Activated gamma-delta T cell treated with anti-CD3 and anti-CD28 coated beads, Interleukin-2, amount 50 U/mL, for 16 hours (primary cell): ENCODE results near the gene TSEN15.
"Not testable (repeated sequence)": the region's sequence is repeated elsewhere in the genome, so short reads cannot be mapped to it uniquely, and the experiment has no call there.

Source experiments
- DNase-seq: peaks from one replicate; pipeline ENCODE4 v3.0.0-alpha.2; 2020; ENCODE audit warnings: low read depth

The TSEN15 gene

GRCh38 chr1:184053881-184054280 is 2.4 kb downstream of the TSEN15 start:
- no peak for DNase-seq

- no peak for DNase-seq
These were observed 5.5 kb downstream of the TSEN15 start for GRCh38 chr1:184056921-184057555.

DNA sequence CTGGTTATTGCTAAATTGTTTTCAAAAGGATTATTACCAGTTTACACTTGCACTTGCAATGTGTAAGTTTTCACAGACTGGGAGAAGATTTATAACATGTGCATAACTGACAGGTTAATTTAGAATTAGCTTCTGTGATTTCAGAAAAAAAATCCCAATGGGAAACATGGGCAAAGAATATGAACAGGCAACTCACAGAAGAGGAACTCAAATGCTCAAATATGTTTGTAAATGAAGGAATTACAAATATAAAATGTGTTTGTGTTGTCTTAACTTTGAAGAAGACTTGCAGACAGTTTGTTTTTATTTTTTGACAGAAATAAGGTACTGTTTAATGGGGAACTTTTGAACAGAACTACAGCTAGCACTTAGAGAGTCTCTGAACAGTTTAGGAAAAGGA is 8.4 kb downstream of the TSEN15 start:
- DNase-seq: no peak

DNA sequence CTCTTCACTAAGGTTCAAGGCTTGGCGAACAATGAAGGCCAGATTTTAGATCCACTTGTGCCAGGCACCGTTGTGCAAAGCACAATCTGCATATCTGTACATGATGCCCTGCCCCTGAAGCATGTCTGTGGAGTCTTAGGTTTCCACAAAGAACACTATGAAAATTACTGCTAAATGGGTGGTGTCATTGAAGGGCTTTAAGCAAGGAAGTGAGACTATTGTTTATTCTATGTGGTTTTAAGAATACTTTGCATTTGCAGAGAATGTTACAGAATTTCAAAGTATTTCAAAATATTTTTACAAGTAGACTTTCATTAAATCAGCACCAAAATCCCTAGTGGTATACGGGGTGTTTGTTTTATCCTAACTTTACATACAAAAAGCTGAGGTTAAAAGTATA is 8.8 kb downstream of the TSEN15 start:
- no peak for DNase-seq

DNA sequence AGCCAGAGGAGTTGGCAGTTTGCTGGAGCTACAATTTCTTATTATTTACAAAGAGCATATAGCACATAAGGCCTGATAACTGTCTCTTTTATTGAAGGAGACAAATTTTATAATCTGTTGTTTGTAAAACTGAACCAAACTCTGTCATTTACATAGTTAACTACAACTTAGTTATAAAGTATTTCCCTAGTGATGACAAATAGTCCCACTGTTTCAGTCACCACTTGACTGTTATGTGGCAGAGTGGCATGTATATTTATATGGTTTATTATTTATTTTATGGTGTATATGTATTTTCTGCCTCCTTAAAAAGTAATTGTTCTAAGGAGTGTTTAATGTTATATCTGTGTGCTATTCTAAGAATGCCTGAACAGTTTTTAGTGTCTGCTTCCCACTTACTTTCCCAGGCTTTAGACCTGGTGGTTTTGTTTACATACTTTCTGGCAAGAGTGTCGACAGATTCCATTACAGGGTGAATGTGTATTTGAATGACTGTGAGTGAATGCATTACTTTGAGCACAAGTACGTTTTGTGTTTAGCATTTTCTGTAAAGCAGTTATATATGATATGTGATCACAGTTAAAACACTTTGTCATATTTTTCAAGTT is 10.0 kb downstream of the TSEN15 start:
- DNase-seq: no peak

GRCh38 chr1:184062640-184063286 is 11.2 kb downstream of the TSEN15 start:
- no peak for DNase-seq

DNA sequence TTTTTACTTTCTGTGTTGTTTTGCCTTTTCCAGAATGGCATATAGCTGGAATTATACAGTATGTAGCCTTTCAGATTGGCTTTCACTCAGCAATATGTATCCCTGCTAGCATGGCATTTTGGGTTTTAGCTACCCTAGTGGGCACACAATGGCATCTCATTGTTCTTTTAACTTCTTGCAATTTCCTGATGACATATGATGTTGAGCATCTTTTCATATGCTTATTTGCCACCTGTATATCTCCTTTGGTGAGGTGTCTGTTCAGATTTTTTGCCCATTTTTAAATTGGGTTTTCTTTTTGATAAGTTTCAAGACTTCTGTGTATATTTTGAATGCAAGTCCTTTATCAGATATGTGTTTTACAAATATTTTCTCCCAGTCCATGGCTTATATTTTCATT is 14.0 kb downstream of the TSEN15 start:
- DNase-seq: no peak

DNA sequence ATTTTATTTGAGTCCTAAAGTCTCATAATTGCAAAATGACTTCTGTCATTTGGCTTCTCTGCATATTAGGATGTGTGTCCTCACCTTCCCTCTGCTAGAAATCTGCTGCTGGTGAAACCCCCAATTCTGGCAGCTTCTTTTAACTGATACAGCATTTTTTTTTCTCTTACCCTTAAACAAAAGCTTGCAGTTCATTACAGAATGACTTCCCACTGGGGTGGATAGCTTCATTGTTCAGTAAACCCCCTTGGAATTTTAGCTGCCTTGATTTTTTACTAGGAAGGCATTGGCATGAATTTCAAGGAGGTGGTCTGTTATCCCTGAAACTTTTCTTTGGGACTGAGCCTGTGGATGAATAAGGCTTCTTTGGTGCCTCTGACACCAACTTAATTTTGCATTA is 16.8 kb downstream of the TSEN15 start:
- DNase-seq: no peak

DNA sequence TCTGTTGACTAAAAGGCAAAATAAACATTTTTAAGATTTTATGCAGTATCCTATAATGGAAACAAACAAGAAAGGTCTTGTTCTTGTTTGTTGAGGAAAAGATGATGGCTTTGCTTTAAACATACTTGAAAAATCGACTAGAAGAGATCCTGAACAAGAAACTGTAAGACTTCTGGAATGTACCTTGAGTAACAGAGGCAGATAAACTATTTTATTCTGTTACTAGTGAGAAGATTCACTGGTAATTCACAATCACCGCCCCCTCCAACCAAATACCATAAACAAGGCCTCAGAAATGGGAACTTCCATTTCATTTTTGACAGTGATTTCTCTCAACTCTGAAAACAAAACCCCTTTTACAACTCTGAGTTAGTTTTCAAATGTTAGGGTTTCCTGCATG is 18.1 kb downstream of the TSEN15 start:
- no peak for DNase-seq

- no peak for DNase-seq
These were observed 20.8 kb downstream of the TSEN15 start for GRCh38 chr1:184072376-184072775.

DNA sequence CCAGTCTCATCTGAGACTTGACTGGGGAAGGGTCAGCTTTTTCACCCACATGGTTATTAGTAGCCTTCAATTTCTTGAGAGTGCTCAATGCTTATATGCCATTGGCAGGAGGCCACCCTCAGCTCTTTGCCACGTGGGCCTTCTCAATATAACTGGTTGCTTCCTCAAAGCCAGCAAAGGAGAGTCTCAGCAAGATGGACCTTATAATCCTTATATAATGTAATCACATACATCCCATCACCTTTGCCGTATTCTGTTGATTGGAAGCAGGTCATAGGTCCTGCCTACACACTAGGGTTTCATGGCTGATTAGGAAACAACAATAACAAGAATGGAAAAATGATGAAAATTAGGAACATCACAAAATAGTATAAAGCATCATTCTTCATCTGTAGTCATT is 22.9 kb downstream of the TSEN15 start:
- DNase-seq: no peak

DNA sequence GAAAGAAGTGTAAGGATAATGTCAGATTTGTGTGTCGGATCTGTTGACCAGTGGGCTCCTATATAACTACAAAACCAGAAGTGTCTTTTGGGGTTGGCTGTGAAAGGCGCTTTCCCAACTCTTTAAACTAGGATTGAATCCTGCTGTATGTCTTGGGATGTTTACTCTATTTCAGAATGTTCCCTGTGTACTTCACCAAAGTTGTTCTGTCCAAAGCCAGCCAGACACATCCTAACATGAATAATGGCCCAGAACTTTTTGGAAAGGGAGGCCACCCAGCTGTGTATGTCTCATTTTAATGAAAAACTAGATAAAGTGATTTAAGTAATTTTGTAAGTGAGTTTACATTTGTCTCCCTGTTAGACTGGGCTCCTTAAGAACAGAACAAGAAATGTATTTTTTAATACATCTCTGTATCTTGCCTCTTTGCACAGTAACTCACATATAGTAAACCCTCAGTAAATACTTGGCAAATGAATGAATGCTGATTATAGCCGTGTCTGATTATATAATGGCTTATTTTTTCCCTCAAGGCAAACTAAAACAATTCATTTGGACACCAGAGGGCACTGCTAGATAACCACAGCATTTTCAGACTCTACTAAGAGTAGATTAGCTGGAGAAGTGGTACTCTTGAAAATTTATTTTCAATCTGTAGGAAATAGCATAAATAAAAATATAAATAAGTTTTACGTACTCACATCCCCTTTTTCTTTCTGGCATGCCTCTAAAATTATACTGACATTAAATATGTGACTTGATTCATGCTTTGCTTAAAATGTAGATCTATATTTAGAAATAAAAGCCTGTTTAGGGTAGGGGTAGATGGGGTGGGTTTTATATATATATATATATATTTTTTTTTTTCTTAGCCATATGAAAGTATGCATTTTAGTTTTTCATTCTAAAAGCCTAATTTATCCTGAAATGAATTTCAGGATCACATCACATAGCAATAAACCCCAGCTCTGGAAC is 23.8 kb downstream of the TSEN15 start:
- DNase-seq: no peak

- DNase-seq: no peak
These were observed 27.2 kb downstream of the TSEN15 start for GRCh38 chr1:184078564-184079249.

- DNase-seq: no peak
These were observed 28.8 kb downstream of the TSEN15 start for GRCh38 chr1:184080309-184080708.

DNA sequence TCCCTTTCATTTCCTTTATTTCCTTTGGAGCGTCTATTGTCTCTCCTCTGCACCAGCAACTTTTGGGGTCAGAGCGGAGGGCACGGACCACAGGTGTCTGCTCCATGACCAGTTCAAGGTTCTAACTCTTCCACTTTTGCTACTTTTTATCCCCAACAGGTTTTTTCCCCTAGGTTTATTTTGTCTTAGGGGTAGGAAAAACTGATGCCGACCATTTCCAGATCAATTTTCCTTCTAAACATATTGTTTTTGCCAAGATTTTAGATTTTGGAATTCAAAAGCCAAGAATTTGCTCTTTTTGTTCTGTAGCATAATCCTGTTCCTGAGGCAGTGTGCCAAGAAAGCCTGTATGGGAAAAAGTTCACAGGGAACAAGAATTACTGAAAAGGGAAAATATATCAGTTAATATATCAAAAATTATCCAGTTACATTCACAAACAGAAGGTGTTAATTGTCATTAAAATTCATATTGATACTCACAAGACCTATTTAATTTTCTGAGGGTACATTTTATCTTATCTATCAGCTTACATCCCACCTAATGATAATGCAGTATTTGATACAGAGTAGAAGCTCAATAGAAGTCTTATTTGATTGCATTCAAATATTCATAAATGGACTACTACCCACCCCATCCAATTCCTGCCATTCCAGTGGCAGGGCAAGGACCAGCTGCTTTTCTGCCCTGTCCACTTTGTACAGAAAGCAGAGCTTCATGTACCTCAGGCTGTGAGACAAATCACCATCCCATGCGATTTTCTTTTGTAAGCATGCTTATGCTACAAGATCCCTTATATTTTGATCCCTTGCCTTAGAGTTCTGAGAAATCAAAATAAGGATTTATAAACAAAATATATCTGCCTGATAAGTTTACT is 31.2 kb downstream of the TSEN15 start:
- DNase-seq: no peak

DNA sequence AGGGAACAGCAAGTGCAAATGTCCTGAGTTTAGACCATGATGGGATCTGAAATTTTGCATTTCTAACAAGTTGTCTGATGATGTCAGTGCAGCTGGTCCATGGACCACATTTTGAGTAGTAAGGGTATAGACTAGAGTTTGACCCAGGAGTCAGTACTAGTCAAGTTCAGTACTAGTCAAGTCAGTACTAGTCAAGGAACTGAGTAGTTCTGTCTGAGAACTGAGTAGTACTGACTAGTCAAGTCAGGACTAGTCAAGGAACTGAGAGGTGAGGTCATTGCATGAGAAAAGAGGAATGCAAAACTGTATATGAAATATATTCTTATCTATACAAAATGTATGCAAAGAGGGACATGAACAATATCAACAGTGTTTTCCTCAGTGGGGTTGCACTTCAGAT is 34.1 kb downstream of the TSEN15 start:
- no peak for DNase-seq

DNA sequence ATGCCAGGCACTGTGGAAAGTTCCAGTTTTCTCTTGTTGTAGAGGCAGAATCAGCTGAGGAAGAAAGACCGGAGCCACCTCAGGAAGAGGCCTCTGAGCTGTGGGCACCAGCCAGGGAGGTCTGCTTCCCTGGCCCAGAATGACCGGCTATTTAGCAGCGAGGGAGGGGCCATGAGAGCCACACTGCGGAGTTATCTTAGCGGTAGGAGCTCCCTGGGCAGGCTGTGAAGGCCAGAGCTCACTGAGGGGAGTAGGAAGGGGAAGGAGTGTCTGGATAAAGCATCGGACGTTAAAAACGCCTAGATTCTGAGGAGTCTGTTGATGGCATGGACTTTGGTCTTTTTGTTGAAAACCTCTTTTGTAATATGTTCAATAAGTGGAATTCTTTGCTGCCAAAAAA is 36.5 kb downstream of the TSEN15 start:
- no peak for DNase-seq

- no peak for DNase-seq
These were observed 41.5 kb downstream of the TSEN15 start for GRCh38 chr1:184093071-184093470.

GRCh38 chr1:184096005-184096404 is 44.5 kb downstream of the TSEN15 start:
- DNase-seq: no peak

GRCh38 chr1:184096580-184096979 is 45.0 kb downstream of the TSEN15 start:
- not testable (repeated sequence) for DNase-seq

- DNase-seq: no peak
These were observed 49.6 kb downstream of the TSEN15 start for GRCh38 chr1:184101141-184101540.
